GM23338 (cell line): ENCODE results near the gene PDE4D. TPM values are rescaled to one million over a fixed set of nuclear protein-coding genes. Genes with fewer than 3 reads are reported as not detected.

Experiments
- ATAC-seq: fragments of 200-7000 bp; cut with Tn5 transposase; 3 replicates; pipeline ENCODE4 v1.9.1; 2020
- DNase-seq: peaks from one replicate; pipeline ENCODE4 v3.0.0-alpha.2; 2015; ENCODE audit warnings: low spot score
- H2AFZ ChIP-seq: fragments of 200-600 bp; sonication (generic); 2 replicates; pipeline ENCODE4 v1.8.0; 2016; ENCODE audit warnings: antibody characterized with exemption, mild to moderate bottlenecking, moderate library complexity
- H3F3A ChIP-seq: fragments of 200-600 bp; sonication (generic); replicated peaks from 2 replicates; pipeline ENCODE4 v1.8.0; 2017; ENCODE audit warnings: antibody characterized with exemption, mixed run types, low read depth
- H3K27ac ChIP-seq: fragments of 200-600 bp; sonication (generic); 2 replicates; pipeline ENCODE4 v1.6.1; 2016; ENCODE audit warnings: low read depth
- H3K27me3 ChIP-seq: fragments of 200-600 bp; sonication (generic); 2 replicates; pipeline ENCODE4 v1.8.0; 2016; ENCODE audit warnings: mild to moderate bottlenecking, mixed run types, moderate library complexity; ENCODE audit not compliant: insufficient read depth
- H3K36me3 ChIP-seq: fragments of 200-600 bp; sonication (generic); 2 replicates; pipeline ENCODE4 v1.8.0; 2016; ENCODE audit warnings: mild to moderate bottlenecking; ENCODE audit not compliant: insufficient read depth
- H3K4me1 ChIP-seq: fragments of 200-600 bp; sonication (generic); 2 replicates; pipeline ENCODE4 v1.8.0; 2016; ENCODE audit warnings: mild to moderate bottlenecking, moderate library complexity; ENCODE audit not compliant: insufficient read depth
- H3K4me2 ChIP-seq: fragments of 200-600 bp; sonication (generic); 2 replicates; pipeline ENCODE4 v1.7.1; 2017; ENCODE audit warnings: mixed run types
- H3K4me3 ChIP-seq: fragments of 200-600 bp; sonication (generic); 2 replicates; pipeline ENCODE4 v1.6.1; 2016; ENCODE audit warnings: mixed run types
- H3K79me2 ChIP-seq: fragments of 200-600 bp; sonication (generic); replicated peaks from 2 replicates; pipeline ENCODE4 v1.8.0; 2017; ENCODE audit warnings: mild to moderate bottlenecking; ENCODE audit not compliant: insufficient read depth
- H3K9me2 ChIP-seq: fragments of 200-600 bp; sonication (generic); 2 replicates; pipeline ENCODE4 v1.8.0; 2017; ENCODE audit not compliant: insufficient read depth
- H4K20me1 ChIP-seq: fragments of 200-600 bp; sonication (generic); replicated peaks from 2 replicates; pipeline ENCODE4 v1.8.0; 2017; ENCODE audit warnings: mild to moderate bottlenecking; ENCODE audit not compliant: insufficient read depth
- H3K27ac Mint-ChIP-seq: 2 replicates; pipeline ENCODE4 v1.8.0; 2020; ENCODE audit warnings: inconsistent platforms, mild to moderate bottlenecking, moderate library complexity, mixed read lengths
- H3K27me3 Mint-ChIP-seq: 3 replicates; pipeline ENCODE4 v1.8.0; 2022; ENCODE audit warnings: low read depth, mild to moderate bottlenecking, moderate library complexity, mixed read lengths, inconsistent platforms; ENCODE audit not compliant: insufficient read depth, poor library complexity
- H3K36me3 Mint-ChIP-seq: 3 replicates; pipeline ENCODE4 v1.8.0; 2021; ENCODE audit warnings: low read depth, mild to moderate bottlenecking, inconsistent platforms, moderate library complexity, mixed read lengths
- H3K4me1 Mint-ChIP-seq: 3 replicates; pipeline ENCODE4 v1.8.0; 2020; ENCODE audit warnings: mild to moderate bottlenecking, inconsistent platforms, mixed read lengths
- H3K4me3 Mint-ChIP-seq: 3 replicates; pipeline ENCODE4 v1.8.0; 2021; ENCODE audit warnings: moderate library complexity, mild to moderate bottlenecking, inconsistent platforms, mixed read lengths
- H3K9me3 Mint-ChIP-seq: 3 replicates; pipeline ENCODE4 v1.8.0; 2020; ENCODE audit warnings: moderate library complexity, mild to moderate bottlenecking, inconsistent platforms, mixed read lengths
- CREB1 ChIP-seq: fragments of 250-450 bp; sonication (Bioruptor Pico); IDR thresholded peaks from 2 replicates; pipeline ENCODE4 v1.5.0; 2020; ENCODE audit warnings: low read depth, mild to moderate bottlenecking, moderate library complexity
- EZH2 ChIP-seq: fragments of 200-600 bp; sonication (generic); IDR thresholded peaks from one replicate; pipeline ENCODE4 v1.8.0; 2017; ENCODE audit warnings: antibody characterized with exemption, mild to moderate bottlenecking, low read depth; ENCODE audit not compliant: unreplicated experiment
- EZH2phosphoT487 ChIP-seq: fragments of 200-600 bp; sonication (generic); IDR thresholded peaks from one replicate; pipeline ENCODE4 v1.8.1; 2018; ENCODE audit warnings: antibody characterized with exemption; ENCODE audit not compliant: unreplicated experiment
- JUNB ChIP-seq: IDR thresholded peaks from one replicate; pipeline ENCODE4 v1.6.1; 2016; ENCODE audit warnings: antibody characterized with exemption; ENCODE audit not compliant: unreplicated experiment
- NANOG ChIP-seq: IDR thresholded peaks from 2 replicates; pipeline ENCODE4 v1.6.1; 2016; ENCODE audit warnings: antibody characterized with exemption, borderline replicate concordance
- POLR2AphosphoS5 ChIP-seq: IDR thresholded peaks from 2 replicates; pipeline ENCODE4 v1.6.1; 2016; ENCODE audit warnings: antibody characterized with exemption, low read depth
- STAT1 ChIP-seq: IDR thresholded peaks from one replicate; pipeline ENCODE4 v1.6.1; 2016; ENCODE audit warnings: antibody characterized with exemption; ENCODE audit not compliant: unreplicated experiment
- ZNF114 ChIP-seq: fragments of 250-450 bp; sonication (Bioruptor Pico); IDR thresholded peaks from 2 replicates; pipeline ENCODE4 v1.5.0; 2020; ENCODE audit warnings: mild to moderate bottlenecking, moderate library complexity
- ZNF331 ChIP-seq: fragments of 250-450 bp; sonication (Bioruptor Pico); IDR thresholded peaks from 2 replicates; pipeline ENCODE4 v1.5.0; 2020; ENCODE audit warnings: low read depth, mild to moderate bottlenecking, moderate library complexity
- polyA plus RNA-seq: library from polyadenylated mRNA; unstranded; fragments of >200 nt; fragmentation: Nextera tagmentation; extraction: Ambion mirVana; gene quantifications from 2 replicates; pipeline ENCODE4 v1.2.1, GENCODE V29; 2016
- total RNA-seq: library from RNA; depleted of rRNA; stranded (reverse); fragments of >200 nt; shearing (Covaris generic); gene quantifications from 2 replicates; pipeline ENCODE4 v1.2.3, GENCODE V29; 2014
- TF ChIP-seq, protein P1 (sequence below), 2 experiments: fragments of 200-600 bp in 1 of 2; sonication (generic) in 1 of 2; conservative IDR thresholded peaks; 2 replicates each; pipeline versions ENCODE4 v1.5.1 to v1.6.1; 2016 to 2017; ENCODE audit warnings: antibody characterized with exemption in 2 of 2, low read depth in 2 of 2, mild to moderate bottlenecking in 2 of 2, moderate library complexity in 1 of 2
- TF ChIP-seq, protein P2 (sequence below): fragments of 250-450 bp; sonication (Bioruptor Pico); IDR thresholded peaks from 2 replicates; pipeline ENCODE4 v1.5.0; 2020; ENCODE audit warnings: mild to moderate bottlenecking, moderate library complexity
- TF ChIP-seq, protein P3 (sequence below): IDR thresholded peaks from 2 replicates; pipeline ENCODE4 v1.6.1; 2016; ENCODE audit warnings: antibody characterized with exemption
- TF ChIP-seq, protein P4 (sequence below): IDR thresholded peaks from one replicate; pipeline ENCODE4 v1.6.1; 2018; ENCODE audit warnings: antibody characterized with exemption; ENCODE audit not compliant: unreplicated experiment

Gene PDE4D
- total and polyA plus RNA-seq, 2 experiments from 2014 or later = 2.1 to 4.7 TPM

DNA sequence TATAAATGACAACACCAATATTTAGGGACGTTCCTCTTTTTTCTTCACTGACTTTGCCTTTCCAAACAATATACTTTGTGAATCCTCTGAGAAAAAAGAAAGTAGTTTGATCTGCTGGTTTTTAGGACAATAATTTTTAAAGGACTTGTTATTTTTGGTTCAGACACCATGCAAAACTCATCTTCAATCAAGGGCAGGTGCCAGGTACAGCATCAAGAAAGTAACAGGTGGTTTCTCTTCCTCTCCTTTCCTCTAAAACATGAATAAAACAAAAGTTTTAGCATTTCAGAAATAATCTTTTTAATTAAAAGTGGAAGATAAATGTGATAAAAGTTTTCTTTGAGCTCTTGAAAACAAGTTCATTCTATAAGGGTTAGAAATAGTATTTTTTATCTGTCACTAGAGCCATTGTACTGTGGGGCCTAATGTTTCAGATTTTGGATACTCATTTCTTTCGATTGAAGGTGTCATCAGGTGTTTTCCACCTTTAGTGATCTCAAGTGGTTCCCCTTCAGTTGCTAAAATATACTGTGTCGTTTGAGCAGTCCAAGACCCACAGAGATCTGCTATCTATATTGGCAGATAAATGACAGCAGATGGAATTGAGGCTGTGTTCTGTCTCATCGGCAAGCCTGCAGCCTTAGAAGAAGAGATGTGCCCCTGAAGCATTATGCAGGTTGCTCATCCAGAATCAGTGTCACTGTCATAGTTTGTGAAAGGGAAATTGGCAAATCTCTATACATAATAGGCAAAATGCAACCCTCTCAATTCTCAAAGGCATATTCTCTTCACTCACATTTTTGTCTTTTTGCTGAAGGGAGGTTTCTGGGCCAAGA, 499.7 kb downstream of the PDE4D start:
- no peak for DNase-seq
- no peaks in the 10 kb centered on the region for H4K20me1 ChIP-seq
- ATAC-seq = no peak
- H3K4me2 ChIP-seq = no peak overlapping the region
- H3K36me3 ChIP-seq = no peaks in the 10 kb centered on the region; the same call in 1 of the 2 replicates
- no peak overlapping the region for H3K27ac Mint-ChIP-seq
- H3K4me3 Mint-ChIP-seq = no peak overlapping the region
- H3K4me1 ChIP-seq = 0 out of 2 replicates have a peak, but pooled peaks cover 3% of the 10 kb centered on the region
- H3K27ac ChIP-seq = no peak overlapping the region
- TF ChIP-seq POLR2AphosphoS5 (no peak), EZH2phosphoT487 (no peak), ZNF331 (CRISPR knock-in tag) (no peak), JUNB (no peak), EZH2 (no peak), STAT1 (no peak), ZNF114 (CRISPR knock-in tag) (no peak), NANOG (no peak), CREB1 (CRISPR knock-in tag) (no peak)
- TF ChIP-seq, protein P1, sequence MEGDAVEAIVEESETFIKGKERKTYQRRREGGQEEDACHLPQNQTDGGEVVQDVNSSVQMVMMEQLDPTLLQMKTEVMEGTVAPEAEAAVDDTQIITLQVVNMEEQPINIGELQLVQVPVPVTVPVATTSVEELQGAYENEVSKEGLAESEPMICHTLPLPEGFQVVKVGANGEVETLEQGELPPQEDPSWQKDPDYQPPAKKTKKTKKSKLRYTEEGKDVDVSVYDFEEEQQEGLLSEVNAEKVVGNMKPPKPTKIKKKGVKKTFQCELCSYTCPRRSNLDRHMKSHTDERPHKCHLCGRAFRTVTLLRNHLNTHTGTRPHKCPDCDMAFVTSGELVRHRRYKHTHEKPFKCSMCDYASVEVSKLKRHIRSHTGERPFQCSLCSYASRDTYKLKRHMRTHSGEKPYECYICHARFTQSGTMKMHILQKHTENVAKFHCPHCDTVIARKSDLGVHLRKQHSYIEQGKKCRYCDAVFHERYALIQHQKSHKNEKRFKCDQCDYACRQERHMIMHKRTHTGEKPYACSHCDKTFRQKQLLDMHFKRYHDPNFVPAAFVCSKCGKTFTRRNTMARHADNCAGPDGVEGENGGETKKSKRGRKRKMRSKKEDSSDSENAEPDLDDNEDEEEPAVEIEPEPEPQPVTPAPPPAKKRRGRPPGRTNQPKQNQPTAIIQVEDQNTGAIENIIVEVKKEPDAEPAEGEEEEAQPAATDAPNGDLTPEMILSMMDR (conservative IDR thresholded peaks at IDR 0.05; ENCODE audit: low read depth in 2 of 2) = no peak
- TF ChIP-seq, protein P2, sequence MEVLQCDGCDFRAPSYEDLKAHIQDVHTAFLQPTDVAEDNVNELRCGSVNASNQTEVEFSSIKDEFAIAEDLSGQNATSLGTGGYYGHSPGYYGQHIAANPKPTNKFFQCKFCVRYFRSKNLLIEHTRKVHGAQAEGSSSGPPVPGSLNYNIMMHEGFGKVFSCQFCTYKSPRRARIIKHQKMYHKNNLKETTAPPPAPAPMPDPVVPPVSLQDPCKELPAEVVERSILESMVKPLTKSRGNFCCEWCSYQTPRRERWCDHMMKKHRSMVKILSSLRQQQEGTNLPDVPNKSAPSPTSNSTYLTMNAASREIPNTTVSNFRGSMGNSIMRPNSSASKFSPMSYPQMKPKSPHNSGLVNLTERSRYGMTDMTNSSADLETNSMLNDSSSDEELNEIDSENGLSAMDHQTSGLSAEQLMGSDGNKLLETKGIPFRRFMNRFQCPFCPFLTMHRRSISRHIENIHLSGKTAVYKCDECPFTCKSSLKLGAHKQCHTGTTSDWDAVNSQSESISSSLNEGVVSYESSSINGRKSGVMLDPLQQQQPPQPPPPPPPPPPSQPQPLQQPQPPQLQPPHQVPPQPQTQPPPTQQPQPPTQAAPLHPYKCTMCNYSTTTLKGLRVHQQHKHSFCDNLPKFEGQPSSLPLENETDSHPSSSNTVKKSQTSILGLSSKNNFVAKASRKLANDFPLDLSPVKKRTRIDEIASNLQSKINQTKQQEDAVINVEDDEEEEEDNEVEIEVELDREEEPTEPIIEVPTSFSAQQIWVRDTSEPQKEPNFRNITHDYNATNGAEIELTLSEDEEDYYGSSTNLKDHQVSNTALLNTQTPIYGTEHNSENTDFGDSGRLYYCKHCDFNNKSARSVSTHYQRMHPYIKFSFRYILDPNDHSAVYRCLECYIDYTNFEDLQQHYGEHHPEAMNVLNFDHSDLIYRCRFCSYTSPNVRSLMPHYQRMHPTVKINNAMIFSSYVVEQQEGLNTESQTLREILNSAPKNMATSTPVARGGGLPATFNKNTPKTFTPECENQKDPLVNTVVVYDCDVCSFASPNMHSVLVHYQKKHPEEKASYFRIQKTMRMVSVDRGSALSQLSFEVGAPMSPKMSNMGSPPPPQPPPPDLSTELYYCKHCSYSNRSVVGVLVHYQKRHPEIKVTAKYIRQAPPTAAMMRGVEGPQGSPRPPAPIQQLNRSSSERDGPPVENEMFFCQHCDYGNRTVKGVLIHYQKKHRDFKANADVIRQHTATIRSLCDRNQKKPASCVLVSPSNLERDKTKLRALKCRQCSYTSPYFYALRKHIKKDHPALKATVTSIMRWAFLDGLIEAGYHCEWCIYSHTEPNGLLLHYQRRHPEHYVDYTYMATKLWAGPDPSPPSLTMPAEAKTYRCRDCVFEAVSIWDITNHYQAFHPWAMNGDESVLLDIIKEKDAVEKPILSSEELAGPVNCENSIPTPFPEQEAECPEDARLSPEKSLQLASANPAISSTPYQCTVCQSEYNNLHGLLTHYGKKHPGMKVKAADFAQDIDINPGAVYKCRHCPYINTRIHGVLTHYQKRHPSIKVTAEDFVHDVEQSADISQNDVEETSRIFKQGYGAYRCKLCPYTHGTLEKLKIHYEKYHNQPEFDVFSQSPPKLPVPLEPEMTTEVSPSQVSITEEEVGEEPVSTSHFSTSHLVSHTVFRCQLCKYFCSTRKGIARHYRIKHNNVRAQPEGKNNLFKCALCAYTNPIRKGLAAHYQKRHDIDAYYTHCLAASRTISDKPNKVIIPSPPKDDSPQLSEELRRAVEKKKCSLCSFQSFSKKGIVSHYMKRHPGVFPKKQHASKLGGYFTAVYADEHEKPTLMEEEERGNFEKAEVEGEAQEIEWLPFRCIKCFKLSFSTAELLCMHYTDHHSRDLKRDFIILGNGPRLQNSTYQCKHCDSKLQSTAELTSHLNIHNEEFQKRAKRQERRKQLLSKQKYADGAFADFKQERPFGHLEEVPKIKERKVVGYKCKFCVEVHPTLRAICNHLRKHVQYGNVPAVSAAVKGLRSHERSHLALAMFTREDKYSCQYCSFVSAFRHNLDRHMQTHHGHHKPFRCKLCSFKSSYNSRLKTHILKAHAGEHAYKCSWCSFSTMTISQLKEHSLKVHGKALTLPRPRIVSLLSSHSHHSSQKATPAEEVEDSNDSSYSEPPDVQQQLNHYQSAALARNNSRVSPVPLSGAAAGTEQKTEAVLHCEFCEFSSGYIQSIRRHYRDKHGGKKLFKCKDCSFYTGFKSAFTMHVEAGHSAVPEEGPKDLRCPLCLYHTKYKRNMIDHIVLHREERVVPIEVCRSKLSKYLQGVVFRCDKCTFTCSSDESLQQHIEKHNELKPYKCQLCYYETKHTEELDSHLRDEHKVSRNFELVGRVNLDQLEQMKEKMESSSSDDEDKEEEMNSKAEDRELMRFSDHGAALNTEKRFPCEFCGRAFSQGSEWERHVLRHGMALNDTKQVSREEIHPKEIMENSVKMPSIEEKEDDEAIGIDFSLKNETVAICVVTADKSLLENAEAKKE (CRISPR knock-in tag) = no peak
- TF ChIP-seq, protein P3, sequence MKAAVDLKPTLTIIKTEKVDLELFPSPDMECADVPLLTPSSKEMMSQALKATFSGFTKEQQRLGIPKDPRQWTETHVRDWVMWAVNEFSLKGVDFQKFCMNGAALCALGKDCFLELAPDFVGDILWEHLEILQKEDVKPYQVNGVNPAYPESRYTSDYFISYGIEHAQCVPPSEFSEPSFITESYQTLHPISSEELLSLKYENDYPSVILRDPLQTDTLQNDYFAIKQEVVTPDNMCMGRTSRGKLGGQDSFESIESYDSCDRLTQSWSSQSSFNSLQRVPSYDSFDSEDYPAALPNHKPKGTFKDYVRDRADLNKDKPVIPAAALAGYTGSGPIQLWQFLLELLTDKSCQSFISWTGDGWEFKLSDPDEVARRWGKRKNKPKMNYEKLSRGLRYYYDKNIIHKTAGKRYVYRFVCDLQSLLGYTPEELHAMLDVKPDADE = no peak
- TF ChIP-seq, protein P4, sequence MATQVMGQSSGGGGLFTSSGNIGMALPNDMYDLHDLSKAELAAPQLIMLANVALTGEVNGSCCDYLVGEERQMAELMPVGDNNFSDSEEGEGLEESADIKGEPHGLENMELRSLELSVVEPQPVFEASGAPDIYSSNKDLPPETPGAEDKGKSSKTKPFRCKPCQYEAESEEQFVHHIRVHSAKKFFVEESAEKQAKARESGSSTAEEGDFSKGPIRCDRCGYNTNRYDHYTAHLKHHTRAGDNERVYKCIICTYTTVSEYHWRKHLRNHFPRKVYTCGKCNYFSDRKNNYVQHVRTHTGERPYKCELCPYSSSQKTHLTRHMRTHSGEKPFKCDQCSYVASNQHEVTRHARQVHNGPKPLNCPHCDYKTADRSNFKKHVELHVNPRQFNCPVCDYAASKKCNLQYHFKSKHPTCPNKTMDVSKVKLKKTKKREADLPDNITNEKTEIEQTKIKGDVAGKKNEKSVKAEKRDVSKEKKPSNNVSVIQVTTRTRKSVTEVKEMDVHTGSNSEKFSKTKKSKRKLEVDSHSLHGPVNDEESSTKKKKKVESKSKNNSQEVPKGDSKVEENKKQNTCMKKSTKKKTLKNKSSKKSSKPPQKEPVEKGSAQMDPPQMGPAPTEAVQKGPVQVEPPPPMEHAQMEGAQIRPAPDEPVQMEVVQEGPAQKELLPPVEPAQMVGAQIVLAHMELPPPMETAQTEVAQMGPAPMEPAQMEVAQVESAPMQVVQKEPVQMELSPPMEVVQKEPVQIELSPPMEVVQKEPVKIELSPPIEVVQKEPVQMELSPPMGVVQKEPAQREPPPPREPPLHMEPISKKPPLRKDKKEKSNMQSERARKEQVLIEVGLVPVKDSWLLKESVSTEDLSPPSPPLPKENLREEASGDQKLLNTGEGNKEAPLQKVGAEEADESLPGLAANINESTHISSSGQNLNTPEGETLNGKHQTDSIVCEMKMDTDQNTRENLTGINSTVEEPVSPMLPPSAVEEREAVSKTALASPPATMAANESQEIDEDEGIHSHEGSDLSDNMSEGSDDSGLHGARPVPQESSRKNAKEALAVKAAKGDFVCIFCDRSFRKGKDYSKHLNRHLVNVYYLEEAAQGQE = no peak
- no peaks in the 10 kb centered on the region for H3K9me2 ChIP-seq
- no peaks in the 10 kb centered on the region for H3K79me2 ChIP-seq
- peaks cover 9% of the 10 kb centered on the region; the same call in 2 of the 3 replicates for H3K36me3 Mint-ChIP-seq
- no peaks in the 10 kb centered on the region for H3F3A ChIP-seq
- no peak overlapping the region for H3K4me3 ChIP-seq
- H3K27me3 Mint-ChIP-seq = peaks cover 3% of the 10 kb centered on the region
- peaks cover 11% of the 10 kb centered on the region; the same call in 2 of the 3 replicates for H3K9me3 Mint-ChIP-seq
- no peaks in the 10 kb centered on the region for H3K27me3 ChIP-seq
- H3K4me1 Mint-ChIP-seq = no peaks in the 10 kb centered on the region
- no peak overlapping the region for H2AFZ ChIP-seq
